GM18909 (cell line): ENCODE data around the gene FAM118A.
"Not testable (repeated sequence)": the region's sequence is repeated elsewhere in the genome, so short reads cannot be mapped to it uniquely, and the experiment has no call there.

Source experiments
- ATAC-seq: cut with Tn5 transposase; IDR thresholded peaks from one replicate; pipeline ENCODE4 v1.9.1; 2021; ENCODE audit warnings: mild to moderate bottlenecking; ENCODE audit not compliant: unreplicated experiment, poor library complexity

FAM118A gene

DNA sequence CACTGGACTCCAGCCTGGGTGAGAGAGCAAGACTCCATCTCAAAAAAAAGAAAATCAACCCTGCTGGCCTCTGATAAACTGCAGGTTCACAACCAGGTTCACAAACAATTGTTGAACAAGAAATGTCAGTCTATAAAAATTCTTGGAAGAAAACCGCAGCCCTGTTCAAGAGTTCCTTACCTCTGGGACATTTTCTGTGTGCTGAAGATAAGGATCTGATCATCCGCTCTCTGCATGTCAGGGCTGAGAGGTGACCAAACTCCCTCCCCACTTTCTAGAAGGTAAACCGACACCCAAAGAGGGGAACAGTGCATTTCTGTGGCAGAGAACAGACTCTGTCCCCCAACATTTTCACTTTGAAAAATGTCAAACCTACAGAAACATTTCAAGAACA lies 29.1 kb upstream of the FAM118A start:
- no peak for ATAC-seq

- no peak for ATAC-seq
These were observed 28.7 kb upstream of the FAM118A start for GRCh38 chr22:45281010-45281409.

DNA sequence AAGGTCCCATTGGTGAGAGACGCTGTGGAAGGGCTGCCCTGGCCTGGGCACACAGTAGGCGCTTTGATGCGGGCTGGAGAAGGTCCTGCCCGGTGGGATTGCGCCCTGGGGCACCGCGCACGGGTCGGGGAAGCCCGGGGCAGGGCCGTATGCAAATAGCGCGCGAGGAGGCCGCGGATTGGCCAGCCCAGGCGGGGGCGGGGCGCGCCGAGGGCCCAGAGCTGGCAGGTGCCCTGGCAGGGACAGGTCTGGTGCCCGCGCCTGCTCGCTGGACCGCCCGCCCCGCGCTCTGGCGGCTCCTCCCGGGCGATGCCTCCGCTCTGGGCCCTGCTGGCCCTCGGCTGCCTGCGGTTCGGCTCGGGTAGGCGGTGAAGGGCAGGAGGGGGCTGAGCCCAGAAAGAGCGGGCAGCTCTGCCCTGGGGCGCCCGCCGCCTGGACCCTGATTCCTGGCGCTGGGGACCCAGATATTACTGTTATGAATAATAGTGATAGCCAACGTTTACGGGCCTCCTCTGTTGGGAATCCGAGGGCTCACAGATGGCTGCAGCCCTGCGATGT lies 24.9 kb upstream of the FAM118A start, which contains the start of gene UPK3A:
Gene UPK3A, plus strand, starts transcription at position 245 of the 558 bp plus-strand sequence. Its CDS starts 65 bp downstream, at position 310.
- ATAC-seq: no peak

GRCh38 chr22:45285263-45286058 lies 24.3 kb upstream of the FAM118A start:
- no peak for ATAC-seq

- ATAC-seq: no peak
These were observed 22.7 kb upstream of the FAM118A start for GRCh38 chr22:45286854-45287551.

DNA sequence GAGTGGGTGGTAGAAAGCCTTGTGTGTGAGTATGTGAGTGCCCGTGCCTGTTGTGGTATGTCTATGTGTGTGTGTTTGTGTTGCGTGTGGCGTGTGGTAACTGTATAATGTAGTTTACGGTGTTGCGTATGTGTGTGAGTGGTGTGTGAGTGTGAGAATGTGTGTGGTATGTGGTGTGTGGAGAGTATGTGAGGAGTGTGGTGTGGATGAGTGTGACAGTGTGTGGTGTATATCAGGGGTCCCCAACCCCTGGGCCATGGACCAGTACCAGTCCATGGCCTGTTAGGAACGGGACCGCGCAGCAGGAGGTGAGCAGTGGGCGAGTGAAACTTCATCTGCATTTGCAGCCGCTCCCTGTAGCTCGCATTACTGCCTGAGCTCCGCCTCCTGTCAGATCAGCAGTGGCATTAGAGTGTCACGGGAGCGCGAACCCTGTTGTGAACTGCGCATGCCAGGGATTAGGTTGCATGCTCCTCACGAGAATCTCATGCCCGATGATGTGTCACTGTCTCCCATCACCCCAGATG lies 19.3 kb upstream of the FAM118A start:
- ATAC-seq: no peak

GRCh38 chr22:45291061-45291930 lies 18.4 kb upstream of the FAM118A start:
- ATAC-seq: no peak

DNA sequence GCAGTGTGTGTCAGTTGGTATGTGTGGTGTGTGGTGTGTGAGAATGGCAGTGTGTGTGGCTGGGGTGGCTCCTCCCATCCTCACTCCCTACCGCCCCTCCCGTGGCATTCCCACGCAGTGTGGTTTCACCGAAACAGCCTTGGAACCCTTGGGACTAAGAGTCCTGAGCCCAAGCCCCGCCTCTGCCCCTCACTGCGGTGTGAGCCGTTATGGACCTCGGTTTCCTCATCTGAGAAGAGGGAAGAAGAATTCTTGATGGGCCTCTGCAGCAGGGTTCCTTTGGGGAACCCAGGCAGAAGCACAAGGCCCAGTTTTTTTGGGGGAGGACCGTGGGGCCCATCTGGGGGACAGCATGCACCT lies 17.8 kb upstream of the FAM118A start:
- ATAC-seq: no peak

GRCh38 chr22:45292731-45293442 lies 16.8 kb upstream of the FAM118A start:
- no peak for ATAC-seq

DNA sequence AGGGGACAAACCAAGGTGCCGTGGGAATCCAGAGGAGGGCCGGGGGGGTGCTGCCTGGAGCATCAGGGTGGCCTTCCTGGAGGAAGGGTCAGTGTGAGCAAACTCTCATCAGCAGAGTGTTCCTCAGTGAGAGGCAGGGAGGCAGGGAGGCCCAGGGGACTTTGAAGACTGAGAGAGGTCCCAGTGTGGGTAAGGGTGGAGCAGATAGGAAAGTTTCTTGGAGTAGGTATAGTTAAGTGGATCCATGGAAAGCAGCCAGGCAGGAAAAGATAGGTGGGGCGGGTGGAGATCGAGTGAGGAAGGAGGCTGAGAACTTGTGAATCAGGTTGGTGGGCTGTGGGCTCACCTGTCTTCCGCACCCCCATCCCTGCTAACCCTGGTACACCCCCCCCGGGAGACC lies 15.7 kb upstream of the FAM118A start:
- no peak for ATAC-seq

- ATAC-seq: not testable (repeated sequence)
These were observed 14.7 kb upstream of the FAM118A start for GRCh38 chr22:45295004-45295403.

DNA sequence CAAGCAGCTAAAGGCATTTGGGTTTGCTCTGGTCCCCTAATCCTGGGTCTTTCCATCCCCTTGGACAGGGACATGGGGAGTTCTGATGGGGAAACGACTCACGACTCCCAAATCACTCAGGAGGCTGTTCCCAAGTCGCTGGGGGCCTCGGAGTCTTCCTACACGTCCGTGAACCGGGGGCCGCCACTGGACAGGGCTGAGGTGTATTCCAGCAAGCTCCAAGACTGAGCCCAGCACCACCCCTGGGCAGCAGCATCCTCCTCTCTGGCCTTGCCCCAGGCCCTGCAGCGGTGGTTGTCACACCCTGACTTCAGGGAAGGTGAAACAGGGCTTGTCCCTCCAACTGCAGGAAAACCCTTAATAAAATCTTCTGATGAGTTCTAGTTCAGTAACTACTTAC lies 14.2 kb upstream of the FAM118A start:
- ATAC-seq: no peak

DNA sequence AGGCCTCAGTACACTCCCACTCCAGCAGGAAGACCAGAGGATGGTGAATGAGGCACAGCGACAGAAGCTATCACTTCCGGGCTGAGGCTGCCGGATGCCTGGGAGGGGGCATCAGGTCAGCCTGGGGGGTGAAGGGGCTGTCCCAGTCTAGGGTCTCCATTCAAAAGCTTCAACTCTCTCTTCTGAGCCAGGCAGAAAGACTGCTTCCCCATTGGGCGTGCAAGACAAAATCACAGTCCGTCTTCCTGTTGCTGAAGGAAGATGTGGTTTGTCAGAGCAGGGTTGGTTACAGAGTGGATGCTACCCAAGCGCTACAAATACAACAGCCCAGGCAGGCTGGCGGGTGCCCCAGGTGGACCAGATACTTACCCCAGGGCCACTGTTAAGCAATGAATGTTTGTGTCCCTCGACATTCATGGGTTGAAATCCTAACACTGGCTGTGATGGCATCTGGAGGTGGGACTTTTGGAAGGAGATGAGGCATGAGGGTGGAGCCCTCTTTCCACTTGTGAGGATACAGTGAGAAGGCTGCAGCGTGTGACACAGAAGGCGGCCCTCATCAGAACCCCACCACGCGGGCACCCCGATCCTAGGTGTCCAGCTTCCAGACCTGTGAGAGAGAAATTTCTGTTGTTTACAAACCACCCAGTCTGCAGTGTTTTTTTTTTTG lies 13.0 kb upstream of the FAM118A start:
- no peak for ATAC-seq

- no peak for ATAC-seq
These were observed 10.7 kb upstream of the FAM118A start for GRCh38 chr22:45298934-45299505.

- ATAC-seq: no peak
These were observed 7.0 kb upstream of the FAM118A start for GRCh38 chr22:45302751-45303150.

GRCh38 chr22:45303181-45303580 lies 6.6 kb upstream of the FAM118A start:
- no peak for ATAC-seq

GRCh38 chr22:45304971-45305370 lies 4.8 kb upstream of the FAM118A start:
- no peak for ATAC-seq

GRCh38 chr22:45305456-45306075 lies 4.2 kb upstream of the FAM118A start:
- no peak for ATAC-seq
